Keratinocyte (primary cell): ENCODE results near the gene FDXR. TPM values are rescaled to one million over a fixed set of nuclear protein-coding genes. Genes with fewer than 3 reads are reported as not detected.

Experiments
- DNase-seq: peaks from one replicate; pipeline ENCODE4 v3.0.0-alpha.2; 2011; ENCODE audit warnings: low read depth, missing footprints, low spot score
- FAIRE-seq: peaks from 2 replicates; lab custom pipeline; 2011; peaks lifted over from hg19 to GRCh38; lab: Jason Lieb, UNC
- H2AFZ ChIP-seq: 2 replicates; pipeline ENCODE4 v1.6.0; 2012; ENCODE audit warnings: low read length, control low read depth, inconsistent platforms; ENCODE audit not compliant: control insufficient read depth
- H3K27ac ChIP-seq: 2 replicates; pipeline ENCODE4 v1.5.1; 2011; ENCODE audit warnings: low read length; ENCODE audit not compliant: control insufficient read depth, insufficient read depth
- H3K27me3 ChIP-seq: 3 replicates; pipeline ENCODE4 v1.6.0; 2011; ENCODE audit warnings: low read length; ENCODE audit not compliant: control insufficient read depth, insufficient read depth; ENCODE audit errors: extremely low read depth
- H3K36me3 ChIP-seq, 2 experiments: 2 replicates in 1 of 2; 3 replicates in 1 of 2; pipeline ENCODE4 v1.5.1; 2011; ENCODE audit warnings: low read length in 2 of 2, mild to moderate bottlenecking in 1 of 2; ENCODE audit not compliant: control insufficient read depth in 2 of 2, insufficient read depth in 2 of 2; ENCODE audit errors: extremely low read depth in 1 of 2
- H3K4me1 ChIP-seq: 3 replicates; pipeline ENCODE4 v1.5.1; 2011; ENCODE audit warnings: low read length; ENCODE audit not compliant: control insufficient read depth, insufficient read depth; ENCODE audit errors: extremely low read depth
- H3K4me2 ChIP-seq: 3 replicates; pipeline ENCODE4 v1.6.0; 2011; ENCODE audit warnings: low read depth, low read length; ENCODE audit not compliant: control insufficient read depth, insufficient read depth; ENCODE audit errors: extremely low read depth
- H3K4me3 ChIP-seq, 3 experiments: fragments of 200-600 bp in 1 of 3; sonication (generic) in 1 of 3; 2 replicates in 2 of 3; 3 replicates in 1 of 3; pipeline ENCODE4 v1.5.1; 2011 to 2016; ENCODE audit warnings: low read length in 3 of 3, mild to moderate bottlenecking in 3 of 3, control low read depth in 2 of 3, inconsistent platforms in 1 of 3, low read depth in 1 of 3, mixed read lengths in 1 of 3, mixed run types in 1 of 3, moderate library complexity in 1 of 3; ENCODE audit not compliant: control insufficient read depth in 2 of 3, insufficient read depth in 2 of 3; ENCODE audit errors: extremely low read depth in 1 of 3
- H3K79me2 ChIP-seq: 2 replicates; pipeline ENCODE4 v1.6.0; 2012; ENCODE audit warnings: low read length; ENCODE audit not compliant: control insufficient read depth, insufficient read depth
- H3K9ac ChIP-seq: 3 replicates; pipeline ENCODE4 v1.6.0; 2011; ENCODE audit warnings: low read length; ENCODE audit not compliant: control insufficient read depth, insufficient read depth; ENCODE audit errors: extremely low read depth
- H3K9me1 ChIP-seq: 3 replicates; pipeline ENCODE4 v1.6.0; 2011; ENCODE audit warnings: low read length; ENCODE audit not compliant: control insufficient read depth, insufficient read depth; ENCODE audit errors: extremely low read depth
- H3K9me3 ChIP-seq: 2 replicates; pipeline ENCODE4 v1.5.1; 2012; ENCODE audit warnings: low read depth, low read length; ENCODE audit not compliant: control insufficient read depth
- H4K20me1 ChIP-seq: 3 replicates; pipeline ENCODE4 v1.6.0; 2011; ENCODE audit warnings: low read length; ENCODE audit not compliant: control insufficient read depth, insufficient read depth; ENCODE audit errors: extremely low read depth
- EZH2 ChIP-seq: IDR thresholded peaks from one replicate; pipeline ENCODE4 v1.6.1; 2012; ENCODE audit warnings: inconsistent platforms, mild to moderate bottlenecking, low read length, moderate library complexity
- dilution Hi-C: fragments of 300-500 bp; cut with MboI; formaldehyde crosslinking; loops from one replicate; pipeline ENCODE4 v1.7.0; 2020; ENCODE audit warnings: low sequenced_read_pairs; ENCODE audit not compliant: extremely low pct_ligation_motif_present
- polyA minus RNA-seq, 3 experiments: library from RNA; depleted of rRNA, polyadenylated mRNA; stranded (reverse); fragments of >200 nt; gene quantifications; 1 replicate in 1 of 3; 2 replicates in 1 of 3; 3 replicates in 1 of 3; pipeline ENCODE4 v1.2.3, GENCODE V29; 2011
- polyA plus RNA-seq, 5 experiments: library from polyadenylated mRNA; depleted of rRNA in 3 of 5; stranded (reverse) in 3 of 5; stranded (forward) in 1 of 5; unstranded in 1 of 5; fragments of >200 nt; gene quantifications; 1 replicate in 1 of 5; 2 replicates in 3 of 5; 3 replicates in 1 of 5; pipeline versions ENCODE4 v1.2.1 to v1.2.3, GENCODE V29; 2011 to 2012; ENCODE audit warnings: missing spikeins in 2 of 5, low read depth in 1 of 5, low replicate concordance in 1 of 5
- TF ChIP-seq, protein P1 (sequence below), 3 experiments: IDR thresholded peaks in 1 of 3; conservative IDR thresholded peaks in 1 of 3; optimal IDR thresholded peaks in 1 of 3; 2 replicates in 2 of 3; 3 replicates in 1 of 3; pipeline versions ENCODE3 to v1.5.1; 2011; ENCODE audit warnings: low read length in 3 of 3, mild to moderate bottlenecking in 3 of 3, moderate library complexity in 2 of 3, control low read depth in 1 of 3, inconsistent platforms in 1 of 3; ENCODE audit not compliant: insufficient read depth in 2 of 3; ENCODE audit errors: extremely low read depth in 1 of 3

The FDXR gene, protein sequence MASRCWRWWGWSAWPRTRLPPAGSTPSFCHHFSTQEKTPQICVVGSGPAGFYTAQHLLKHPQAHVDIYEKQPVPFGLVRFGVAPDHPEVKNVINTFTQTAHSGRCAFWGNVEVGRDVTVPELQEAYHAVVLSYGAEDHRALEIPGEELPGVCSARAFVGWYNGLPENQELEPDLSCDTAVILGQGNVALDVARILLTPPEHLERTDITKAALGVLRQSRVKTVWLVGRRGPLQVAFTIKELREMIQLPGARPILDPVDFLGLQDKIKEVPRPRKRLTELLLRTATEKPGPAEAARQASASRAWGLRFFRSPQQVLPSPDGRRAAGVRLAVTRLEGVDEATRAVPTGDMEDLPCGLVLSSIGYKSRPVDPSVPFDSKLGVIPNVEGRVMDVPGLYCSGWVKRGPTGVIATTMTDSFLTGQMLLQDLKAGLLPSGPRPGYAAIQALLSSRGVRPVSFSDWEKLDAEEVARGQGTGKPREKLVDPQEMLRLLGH
- polyA plus RNA-seq (9.3 to 18.8 TPM (median 12.0 TPM) in 3 replicates), polyA minus RNA-seq (4.9 to 11.0 TPM (median 5.5 TPM) in 3 replicates)
- polyA plus RNA-seq (2011; ENCODE audit: low read depth) = 17.6 TPM
- 3.8 and 13.2 TPM in 2 replicates for polyA plus RNA-seq (2011; cell fraction: cytosol; rRNA removed)
- polyA plus RNA-seq (2011; cell fraction: nucleus; rRNA removed) = 12.1 and 12.4 TPM in 2 replicates
- 15.4 and 16.0 TPM in 2 replicates for polyA plus RNA-seq (2012; ENCODE audit: low replicate concordance)
- polyA minus RNA-seq (2011; cell fraction: cytosol; rRNA and poly(A)+ RNA removed) = 23.6 TPM
- 9.8 and 10.6 TPM in 2 replicates for polyA minus RNA-seq (2011; cell fraction: nucleus; rRNA and poly(A)+ RNA removed)

DNA sequence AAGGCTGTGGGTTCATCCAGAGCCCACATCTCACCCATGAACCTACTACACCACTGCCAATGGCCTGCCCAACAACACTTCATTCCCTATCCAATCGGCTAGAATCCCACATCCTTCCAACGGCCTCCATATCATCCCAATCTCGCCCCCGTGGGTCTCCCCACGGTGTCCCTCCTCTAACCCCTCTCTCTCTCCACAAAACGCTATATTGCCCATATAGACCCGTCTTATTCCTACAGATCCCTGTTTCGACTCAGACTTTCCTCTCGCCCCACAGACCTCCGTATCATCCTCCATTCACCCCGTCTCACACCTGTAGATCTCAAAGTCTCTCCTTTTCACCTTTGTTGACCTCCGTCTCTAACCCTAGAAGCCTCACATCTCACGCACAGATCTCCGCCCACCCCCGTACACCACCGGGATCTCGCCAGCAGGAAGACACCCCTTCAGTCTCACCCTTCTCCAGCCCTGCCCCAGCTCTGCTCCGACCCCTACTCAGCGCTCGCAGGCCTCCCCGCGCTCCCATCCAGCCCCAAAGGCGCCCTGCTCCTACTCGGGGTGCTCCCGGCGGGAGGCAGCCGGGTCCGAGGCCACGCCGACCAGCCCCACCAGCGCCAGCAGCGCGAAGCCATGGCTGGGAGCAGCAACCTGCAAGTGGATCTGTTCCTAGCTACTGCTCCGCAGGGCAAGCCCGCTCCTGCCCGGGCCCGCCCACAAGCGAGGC lies at the start of gene FDXR:
TSS of gene FDXR (minus strand) at position 682 of the 724 bp plus-strand sequence. CDS start at position 632, 50 bp downstream.
- H3K4me2 ChIP-seq = peak within 1 kb of the TSS; percentile 90
- no peaks in the 10 kb centered on the region for H3K9me3 ChIP-seq
- TF ChIP-seq EZH2 = no peak
- TF ChIP-seq, protein P1, sequence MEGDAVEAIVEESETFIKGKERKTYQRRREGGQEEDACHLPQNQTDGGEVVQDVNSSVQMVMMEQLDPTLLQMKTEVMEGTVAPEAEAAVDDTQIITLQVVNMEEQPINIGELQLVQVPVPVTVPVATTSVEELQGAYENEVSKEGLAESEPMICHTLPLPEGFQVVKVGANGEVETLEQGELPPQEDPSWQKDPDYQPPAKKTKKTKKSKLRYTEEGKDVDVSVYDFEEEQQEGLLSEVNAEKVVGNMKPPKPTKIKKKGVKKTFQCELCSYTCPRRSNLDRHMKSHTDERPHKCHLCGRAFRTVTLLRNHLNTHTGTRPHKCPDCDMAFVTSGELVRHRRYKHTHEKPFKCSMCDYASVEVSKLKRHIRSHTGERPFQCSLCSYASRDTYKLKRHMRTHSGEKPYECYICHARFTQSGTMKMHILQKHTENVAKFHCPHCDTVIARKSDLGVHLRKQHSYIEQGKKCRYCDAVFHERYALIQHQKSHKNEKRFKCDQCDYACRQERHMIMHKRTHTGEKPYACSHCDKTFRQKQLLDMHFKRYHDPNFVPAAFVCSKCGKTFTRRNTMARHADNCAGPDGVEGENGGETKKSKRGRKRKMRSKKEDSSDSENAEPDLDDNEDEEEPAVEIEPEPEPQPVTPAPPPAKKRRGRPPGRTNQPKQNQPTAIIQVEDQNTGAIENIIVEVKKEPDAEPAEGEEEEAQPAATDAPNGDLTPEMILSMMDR (optimal IDR thresholded peaks at IDR 0.05 in 1 of 3, IDR thresholded peaks at IDR 0.05 in 1 of 3, conservative IDR thresholded peaks at IDR 0.05 in 1 of 3; ENCODE audit: extremely low read depth in 1 of 3, insufficient read depth in 2 of 3, low read length in 3 of 3) = no peak
- DNase-seq (no peak), FAIRE-seq (no peak)
- peak within 1 kb of the TSS; percentile 77 to 97 (median 96) for H3K4me3 ChIP-seq
- dilution Hi-C loops = no loop called here
- peaks cover 0 to 2% of the 10 kb centered on the region in 2 experiments for H3K36me3 ChIP-seq
- H2AFZ ChIP-seq = peak within 1 kb of the TSS; percentile 94
- peak within 1 kb of the TSS; percentile 97 for H3K27ac ChIP-seq
- no peaks in the 10 kb centered on the region for H4K20me1 ChIP-seq
- H3K27me3 ChIP-seq = no peaks in the 10 kb centered on the region
- peak within 1 kb of the TSS; percentile 99 for H3K9ac ChIP-seq
- H3K4me1 ChIP-seq = peaks cover 21% of the 10 kb centered on the region
- no peaks in the 10 kb centered on the region for H3K9me1 ChIP-seq
- peaks cover 8% of the 10 kb centered on the region for H3K79me2 ChIP-seq

DNA sequence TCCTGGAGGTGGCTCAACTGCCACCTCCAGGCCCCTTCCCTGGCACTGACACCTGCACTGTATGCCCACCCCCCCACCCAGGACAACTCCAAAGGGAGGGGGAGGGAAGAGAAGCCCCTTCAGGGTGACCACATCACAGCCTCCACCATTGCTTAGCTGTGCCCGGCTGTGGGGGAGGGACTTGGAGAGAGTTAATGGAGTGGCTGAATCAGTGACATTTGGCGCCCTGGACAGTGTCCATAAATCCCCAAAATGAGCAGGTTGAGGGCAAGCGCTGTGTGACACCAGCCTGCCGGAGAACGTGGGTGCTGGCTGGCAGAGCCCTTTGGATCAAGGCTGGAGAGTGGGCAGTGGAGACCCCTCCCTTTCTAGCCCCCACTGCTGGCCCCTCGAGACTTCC lies 49.4 kb upstream of the FDXR start:
- Histone ChIP-seq H4K20me1 (no peaks in the 10 kb centered on the region), H3K27ac (no peak overlapping the region), H3K4me2 (no peak overlapping the region), H3K9me1 (no peaks in the 10 kb centered on the region), H3K79me2 (no peaks in the 10 kb centered on the region), H3K9ac (no peak overlapping the region), H3K27me3 (peaks cover 46% of the 10 kb centered on the region), H3K9me3 (no peaks in the 10 kb centered on the region), H3K4me1 (peaks cover 19% of the 10 kb centered on the region), H2AFZ (no peak overlapping the region), H3K4me3 (no peak overlapping the region), H3K36me3 (no peaks in the 10 kb centered on the region)
- DNase-seq (no peak), FAIRE-seq (no peak)
- no peak for TF ChIP-seq EZH2
- TF ChIP-seq, protein P1 (optimal IDR thresholded peaks at IDR 0.05 in 1 of 3, IDR thresholded peaks at IDR 0.05 in 1 of 3, conservative IDR thresholded peaks at IDR 0.05 in 1 of 3; ENCODE audit: extremely low read depth in 1 of 3, insufficient read depth in 2 of 3, low read length in 3 of 3) = no peak
- dilution Hi-C loops = no loop called here
